Measurements from ENCODE around the gene FHOD3.
"Not testable (repeated sequence)": the region's sequence is repeated elsewhere in the genome, so short reads cannot be mapped to it uniquely, and the experiment has no call there.

Gene FHOD3

DNA sequence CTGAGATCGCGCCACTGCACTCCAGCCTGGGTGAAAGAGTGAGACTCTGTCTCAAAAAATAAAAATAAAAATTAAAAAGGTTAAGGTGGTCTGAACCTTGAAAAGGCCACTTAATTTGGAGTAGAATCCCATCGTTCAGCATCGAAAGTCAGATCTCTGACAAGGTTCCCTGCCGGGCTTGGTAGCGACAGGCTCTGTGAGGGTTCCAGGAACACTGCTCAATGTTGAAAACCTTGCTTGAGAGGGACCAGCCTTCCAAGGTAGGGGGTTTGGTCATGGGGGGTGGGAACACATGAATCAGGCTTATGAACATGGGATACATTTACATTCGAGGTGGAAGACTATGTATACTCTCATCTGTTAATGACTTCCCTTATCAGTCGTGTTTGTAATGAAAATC, 232.2 kb downstream of the FHOD3 start:
- DNase-seq = no peak

- no peak for DNase-seq
These were observed 233.3 kb downstream of the FHOD3 start for GRCh38 chr18:36530676-36531405.

DNA sequence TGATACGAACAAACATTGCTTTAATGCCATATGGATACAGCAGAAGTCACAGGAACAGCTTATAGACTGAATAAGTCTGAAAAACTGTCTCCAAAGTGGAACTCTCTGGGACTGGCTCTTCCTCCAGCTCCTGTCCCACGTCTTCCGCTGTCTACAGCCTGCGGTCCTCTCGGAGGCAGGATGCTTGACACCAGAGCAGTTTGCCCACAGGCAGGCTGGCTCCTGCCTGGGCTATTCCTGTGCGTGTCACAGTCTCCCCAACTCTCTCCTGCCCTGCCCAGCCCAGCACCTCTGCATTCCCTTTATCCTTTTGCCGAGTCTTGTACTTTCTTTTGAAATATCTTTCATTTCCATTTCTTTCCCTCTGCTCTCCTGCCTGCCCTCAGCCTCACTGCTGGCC, 234.1 kb downstream of the FHOD3 start:
- DNase-seq = no peak

DNA sequence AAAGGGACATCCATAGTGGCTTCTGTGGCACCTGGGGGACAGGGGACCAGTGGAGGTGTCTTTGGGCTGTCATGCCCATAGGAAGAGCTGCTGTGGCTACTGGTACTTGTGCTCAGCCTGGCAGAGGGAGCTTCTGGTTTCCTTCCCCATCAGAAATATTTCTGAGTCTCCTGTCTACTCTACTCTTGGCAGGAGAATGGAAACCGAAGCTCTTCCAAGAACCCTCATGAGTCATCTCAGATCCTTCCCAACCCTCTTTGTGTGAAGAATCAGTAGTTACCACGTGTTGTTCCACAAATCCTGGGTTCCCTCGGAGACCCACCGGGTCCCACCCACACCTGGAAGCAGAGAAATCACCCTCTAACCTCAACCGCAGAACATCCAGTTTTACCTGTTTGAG, 234.9 kb downstream of the FHOD3 start:
- no peak for DNase-seq

DNA sequence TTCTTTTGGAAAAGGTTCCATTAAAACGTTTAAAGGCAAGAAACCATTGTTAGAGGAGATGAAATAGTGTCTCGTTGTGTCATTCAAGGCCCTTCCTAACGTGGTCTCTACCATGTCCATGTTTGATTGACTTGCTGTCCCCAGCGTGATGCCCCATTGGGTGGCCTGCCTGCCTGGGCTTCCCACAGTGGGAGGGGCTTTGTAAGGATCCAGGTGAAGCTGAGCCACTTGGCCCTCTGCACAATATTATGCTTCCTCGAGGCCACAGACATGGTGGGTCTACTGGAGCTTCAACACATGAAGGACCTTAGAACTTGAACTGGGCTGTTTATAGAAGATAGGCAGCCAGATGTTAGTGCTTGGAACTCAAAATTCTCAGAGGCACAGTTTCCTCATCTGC, 235.3 kb downstream of the FHOD3 start:
- DNase-seq = no peak

DNA sequence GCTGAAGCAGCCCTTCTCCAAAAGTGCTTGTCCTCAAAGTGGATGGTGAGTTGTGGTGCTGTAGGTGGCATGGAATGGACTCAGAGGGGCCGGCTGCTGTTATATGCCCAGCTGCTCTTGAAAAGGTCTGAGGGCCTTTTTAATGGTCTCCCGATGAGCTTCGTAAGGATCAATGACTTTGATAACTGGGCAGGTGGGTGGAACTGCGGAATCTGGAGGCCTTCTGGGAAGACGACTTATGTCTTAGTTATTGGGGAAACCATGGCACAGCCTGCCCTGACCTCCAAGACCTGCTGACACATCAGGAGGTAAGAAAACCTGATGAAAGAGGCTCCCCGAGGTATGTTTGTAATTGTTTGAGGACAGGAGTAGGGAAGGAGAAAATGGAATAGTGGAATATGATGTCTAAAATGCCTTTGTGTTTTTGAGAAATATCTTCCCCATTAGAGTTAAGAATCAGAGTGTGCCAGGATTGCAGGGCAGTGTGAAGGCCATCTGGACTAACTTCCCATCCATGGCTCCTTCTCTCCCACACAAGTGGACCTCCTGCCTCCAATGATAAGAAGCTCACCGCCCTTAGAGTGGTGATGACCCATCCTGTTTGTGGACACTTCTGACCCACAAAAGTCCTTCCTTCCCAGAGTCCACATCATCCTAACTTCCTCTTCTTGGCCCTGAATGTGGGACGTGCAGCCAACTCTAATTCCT, 236.1 kb downstream of the FHOD3 start:
- no peak for DNase-seq

GRCh38 chr18:36534154-36534688, 236.7 kb downstream of the FHOD3 start:
- no peak for DNase-seq

- DNase-seq = no peak
These were observed 237.9 kb downstream of the FHOD3 start for GRCh38 chr18:36535202-36535935.

GRCh38 chr18:36536426-36536825, 238.9 kb downstream of the FHOD3 start:
- no peak for DNase-seq

DNA sequence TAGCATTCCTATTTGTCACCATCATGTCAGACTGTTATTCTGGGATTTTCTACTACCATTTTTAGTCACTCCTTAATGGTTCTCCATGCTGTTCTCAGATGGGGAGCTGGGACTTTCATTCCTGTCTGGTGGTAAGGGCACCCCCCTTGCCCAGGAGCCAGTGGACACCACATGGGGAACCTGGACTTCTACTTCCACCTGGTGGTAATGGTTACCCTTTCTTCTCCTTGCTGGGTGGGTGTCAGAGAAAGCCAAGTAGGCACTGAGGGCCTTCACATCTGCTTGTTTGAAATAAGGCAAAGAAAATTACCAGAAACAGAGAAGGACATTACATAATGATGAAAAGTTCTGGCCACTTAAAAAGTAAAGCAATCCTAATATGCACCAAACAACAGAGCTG, 239.8 kb downstream of the FHOD3 start:
- DNase-seq = no peak

DNA sequence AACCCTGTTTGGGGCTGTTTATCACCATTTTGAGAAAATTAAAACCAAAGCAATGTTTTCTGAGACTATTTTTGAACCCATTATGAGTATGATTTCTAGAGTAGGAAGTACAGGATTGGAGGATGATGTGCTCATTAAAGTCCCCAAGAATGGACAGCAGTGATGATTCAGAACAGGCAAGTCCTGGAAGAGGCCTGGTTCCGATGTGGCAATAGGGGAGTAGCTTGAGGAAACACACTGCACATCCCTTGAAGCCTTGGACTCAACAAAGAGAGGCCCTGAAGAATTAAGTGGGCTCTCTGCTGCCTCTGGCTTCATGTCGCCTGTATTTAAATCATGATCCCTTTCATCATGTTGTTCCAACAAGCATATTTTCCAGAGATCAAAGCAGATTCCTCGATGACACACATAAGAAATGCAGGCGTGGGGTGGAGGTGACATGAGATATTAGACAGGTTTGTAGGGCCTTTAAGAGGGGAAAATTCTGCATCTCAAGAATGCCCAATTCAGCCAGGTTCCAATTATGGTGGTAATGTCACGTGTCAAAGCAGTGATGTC, 242.2 kb downstream of the FHOD3 start:
- no peak for DNase-seq

- no peak for DNase-seq
These were observed 245.5 kb downstream of the FHOD3 start for GRCh38 chr18:36543030-36543429.

GRCh38 chr18:36543991-36544725, 246.6 kb downstream of the FHOD3 start:
- no peak for DNase-seq

DNA sequence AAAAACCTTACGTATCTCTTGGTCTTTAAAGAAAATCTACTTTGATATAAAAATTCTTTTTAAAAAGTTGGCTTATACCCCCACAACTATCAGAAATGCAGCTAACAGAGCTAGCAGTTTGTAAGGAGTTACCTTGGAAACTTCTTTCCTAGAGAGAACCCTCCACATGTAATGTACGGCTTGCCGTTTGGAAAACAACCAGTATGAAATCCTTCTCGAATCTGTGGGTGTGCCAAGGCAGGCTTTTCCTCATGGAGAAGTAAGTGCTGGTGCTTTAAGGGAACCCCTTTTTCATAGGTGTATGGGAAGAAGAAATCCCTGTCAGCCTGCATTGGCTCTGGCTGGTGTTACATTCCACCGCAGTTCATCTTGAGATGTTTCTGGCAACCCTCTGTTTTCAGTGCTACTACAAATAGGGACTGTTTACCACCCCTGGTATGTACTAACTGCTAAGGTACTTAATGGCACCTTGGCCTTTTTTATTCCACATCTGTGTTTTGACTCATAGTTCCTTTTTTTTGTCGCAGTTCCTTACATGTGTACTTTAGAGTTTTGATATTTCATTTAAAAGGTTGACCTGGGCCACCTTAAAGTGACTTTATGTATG, 248.4 kb downstream of the FHOD3 start:
- no peak for DNase-seq

- no peak for DNase-seq
These were observed 249.4 kb downstream of the FHOD3 start for GRCh38 chr18:36546876-36547275.

DNA sequence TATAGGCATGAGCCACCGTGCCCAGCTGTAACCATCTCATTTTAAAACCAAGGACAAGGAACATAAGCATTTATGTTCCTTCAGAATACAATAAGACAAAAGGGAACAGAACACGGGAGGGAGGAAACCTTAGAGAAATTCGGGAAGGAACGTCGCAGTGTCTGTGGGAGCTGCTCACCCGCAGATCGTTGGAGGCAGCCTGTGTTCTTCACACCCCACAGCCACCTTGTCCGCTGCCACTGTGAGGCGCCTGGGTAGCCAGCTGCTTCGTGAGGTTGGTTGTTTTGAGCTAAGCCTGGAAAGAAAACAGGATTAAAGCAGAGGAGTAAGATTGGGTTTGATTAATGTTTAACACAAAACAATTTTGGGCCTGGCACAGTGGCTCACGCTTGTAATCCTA, 250.0 kb downstream of the FHOD3 start:
- DNase-seq = no peak

DNA sequence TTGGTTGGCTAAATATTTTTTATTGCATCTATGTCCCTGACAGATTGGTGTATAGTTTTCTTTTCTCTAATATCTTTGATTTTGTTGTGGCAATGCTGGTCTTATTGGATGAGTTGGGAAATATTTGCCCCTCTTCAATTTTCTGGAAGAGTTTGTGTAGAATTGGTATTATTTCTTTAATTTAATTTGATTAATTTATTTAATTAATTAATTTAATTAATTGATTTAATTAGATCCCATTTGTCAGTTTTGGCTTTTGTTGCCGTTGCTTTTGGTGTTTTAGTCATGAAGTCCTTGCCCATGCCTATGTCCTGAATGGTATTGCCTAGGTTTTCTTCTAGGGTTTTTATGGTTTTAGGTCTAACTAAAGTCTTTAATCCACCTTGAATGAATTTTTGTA, 253.8 kb downstream of the FHOD3 start:
- DNase-seq = not testable (repeated sequence)

DNA sequence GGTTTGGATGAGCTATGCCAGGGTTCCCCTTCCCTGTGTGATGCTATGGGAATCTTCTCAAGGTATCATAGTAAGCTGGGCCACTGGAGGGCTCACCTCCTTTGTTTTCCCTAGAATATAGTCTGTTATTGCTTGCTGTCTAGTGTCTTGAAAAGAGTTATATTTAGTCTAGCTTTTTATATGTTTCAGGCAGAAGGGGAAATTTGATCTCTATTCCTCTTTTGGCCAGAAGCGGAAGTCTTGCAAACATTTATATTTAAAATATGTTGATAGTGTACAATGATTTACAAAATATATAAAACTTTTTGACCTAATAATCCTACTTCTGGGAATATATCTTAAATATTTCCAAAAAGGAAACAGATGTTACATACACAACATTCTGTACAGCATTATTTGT, 260.7 kb downstream of the FHOD3 start:
- DNase-seq = no peak

DNA sequence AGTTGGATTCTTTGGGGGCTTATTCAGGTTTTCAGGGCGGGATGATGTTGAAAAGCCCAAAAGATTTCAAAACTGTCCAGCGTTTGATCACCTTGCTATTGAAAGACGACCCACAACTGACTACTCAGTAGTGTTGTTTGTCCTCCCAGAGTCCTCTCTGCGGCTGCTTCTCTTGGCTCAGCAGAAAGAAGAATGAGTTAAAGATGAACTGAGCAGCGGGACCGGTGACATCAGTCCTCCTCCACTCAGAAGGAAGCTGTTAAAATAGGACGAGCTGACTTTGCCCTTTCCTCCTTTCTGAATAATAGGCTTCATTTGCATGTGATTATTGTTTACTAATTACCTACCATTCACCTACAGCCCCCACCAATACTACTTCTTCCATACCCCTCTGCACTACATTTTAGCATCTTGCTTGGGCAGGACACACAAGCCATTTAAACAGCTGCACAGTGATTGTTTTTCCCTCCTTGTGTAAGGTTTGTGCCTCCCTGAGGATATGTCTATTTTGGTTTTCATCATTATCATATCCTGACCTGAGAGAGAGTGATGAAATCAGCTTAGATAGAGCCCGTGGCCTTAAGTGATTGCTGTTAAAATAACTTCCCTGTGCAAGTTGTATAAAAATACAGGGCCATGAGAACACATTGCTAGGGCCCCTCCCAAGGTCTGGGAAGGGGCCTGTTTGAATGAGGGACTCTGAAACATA, 261.8 kb downstream of the FHOD3 start:
- no peak for DNase-seq

GRCh38 chr18:36560187-36560586, 262.7 kb downstream of the FHOD3 start:
- no peak for DNase-seq

DNA sequence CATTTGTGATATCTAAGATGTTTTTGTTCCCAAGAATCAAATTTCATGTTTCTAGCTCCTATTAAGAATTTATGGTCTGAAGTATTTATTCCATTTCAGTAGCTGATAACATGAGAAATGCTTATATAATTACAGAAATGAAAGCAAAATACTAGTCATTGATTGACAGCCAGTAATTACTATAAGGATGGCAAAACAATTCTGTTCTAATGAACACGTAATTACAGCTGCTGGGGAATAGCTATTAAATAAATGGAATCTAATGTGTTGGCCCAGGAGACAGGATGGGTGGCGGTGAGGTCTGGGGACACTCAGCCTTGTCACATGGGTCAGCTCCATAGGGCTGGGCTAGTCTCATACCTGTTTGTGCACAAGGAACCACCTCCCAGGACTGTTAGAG, 263.5 kb downstream of the FHOD3 start:
- no peak for DNase-seq

DNA sequence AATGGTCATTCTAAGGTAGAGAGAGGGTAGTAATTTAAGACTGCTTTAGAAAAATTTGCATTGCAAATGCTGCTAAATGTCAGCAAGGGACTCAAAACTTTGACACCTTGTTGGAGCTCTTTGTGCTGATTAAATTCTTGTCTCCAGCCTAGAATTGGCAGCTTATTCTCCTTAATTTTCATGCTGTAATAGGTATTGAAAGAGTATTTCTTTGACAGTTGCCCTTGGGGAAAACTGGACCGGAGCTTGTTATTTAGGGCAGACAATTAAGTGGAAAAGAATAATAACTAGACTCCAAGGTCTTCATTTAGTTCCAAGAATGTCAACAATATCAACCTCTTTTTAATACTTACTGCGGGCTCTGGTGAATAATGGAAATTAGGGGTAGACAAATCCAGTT, 267.3 kb downstream of the FHOD3 start:
- no peak for DNase-seq

All from stimulated activated CD4-positive, alpha-beta T cell treated with anti-CD3 and anti-CD28 coated beads, Interleukin-4, amount 100 ng/mL, for 1 hour (primary cell).